GM04504 (cell line): Measurements from ENCODE around the gene ZNF550.
A peak's percentile ranks its signal among the peaks of the same experiment; 100 is the strongest.
"Not testable (repeated sequence)": the region's sequence is repeated elsewhere in the genome, so short reads cannot be mapped to it uniquely, and the experiment has no call there.

Source experiments
- DNase-seq: peaks from one replicate; pipeline ENCODE4 v3.0.0-alpha.2; 2012; ENCODE audit warnings: low read depth

ZNF550 gene

GRCh38 chr19:57527136-57527881, 32.4 kb downstream of the ZNF550 start, which contains the start of gene ZNF549:
Gene ZNF549 (plus strand): TSS chr19:57527356. CDS start chr19:57527574, 218 bp downstream.
- DNase-seq: peak; percentile 79

- DNase-seq: not testable (repeated sequence)
Measured at GRCh38 chr19:57518021-57518420, 41.6 kb downstream of the ZNF550 start.

- no peak for DNase-seq
Measured at GRCh38 chr19:57515255-57515654, 44.4 kb downstream of the ZNF550 start.

GRCh38 chr19:57512845-57513244, 46.8 kb downstream of the ZNF550 start:
- no peak for DNase-seq

GRCh38 chr19:57511484-57511883, 48.2 kb downstream of the ZNF550 start:
- DNase-seq: no peak

- no peak for DNase-seq
Measured at GRCh38 chr19:57506163-57506562, 53.5 kb downstream of the ZNF550 start.

GRCh38 chr19:57500400-57500799, 59.3 kb downstream of the ZNF550 start:
- peak; percentile 33 for DNase-seq

GRCh38 chr19:57499680-57500395, 59.8 kb downstream of the ZNF550 start, which contains the start of gene ZNF773:
Gene ZNF773 (plus strand): TSS chr19:57499938. CDS start chr19:57500081, 143 bp downstream.
- DNase-seq: peak; percentile 84

- DNase-seq: not testable (repeated sequence)
Measured at GRCh38 chr19:57499332-57499679, 60.4 kb downstream of the ZNF550 start.

GRCh38 chr19:57488299-57488644, 71.4 kb downstream of the ZNF550 start:
- DNase-seq: not testable (repeated sequence)

GRCh38 chr19:57487477-57488298, 72.0 kb downstream of the ZNF550 start, which contains the start of gene ZNF419:
Gene ZNF419 (plus strand): TSS chr19:57487750. CDS start chr19:57487951, 201 bp downstream.
- peak; percentile 69 for DNase-seq
